AG09309 (cell line): ENCODE results near the gene WDR37.

Experiments
- DNase-seq: peaks from one replicate; pipeline ENCODE4 v3.0.0-alpha.2; 2010; ENCODE audit warnings: low read depth
- H3K4me3 ChIP-seq: 2 replicates; pipeline ENCODE4 v1.5.1; 2011; ENCODE audit warnings: mild to moderate bottlenecking, low read depth, low read length, moderate library complexity; ENCODE audit not compliant: control insufficient read depth
- TF ChIP-seq, protein P1 (sequence below): IDR thresholded peaks from 2 replicates; pipeline ENCODE4 v1.5.1; 2011; ENCODE audit warnings: mild to moderate bottlenecking, low read depth, low read length, inconsistent platforms; ENCODE audit not compliant: insufficient read depth, control insufficient read depth; ENCODE audit errors: missing control alignments

The WDR37 gene

DNA sequence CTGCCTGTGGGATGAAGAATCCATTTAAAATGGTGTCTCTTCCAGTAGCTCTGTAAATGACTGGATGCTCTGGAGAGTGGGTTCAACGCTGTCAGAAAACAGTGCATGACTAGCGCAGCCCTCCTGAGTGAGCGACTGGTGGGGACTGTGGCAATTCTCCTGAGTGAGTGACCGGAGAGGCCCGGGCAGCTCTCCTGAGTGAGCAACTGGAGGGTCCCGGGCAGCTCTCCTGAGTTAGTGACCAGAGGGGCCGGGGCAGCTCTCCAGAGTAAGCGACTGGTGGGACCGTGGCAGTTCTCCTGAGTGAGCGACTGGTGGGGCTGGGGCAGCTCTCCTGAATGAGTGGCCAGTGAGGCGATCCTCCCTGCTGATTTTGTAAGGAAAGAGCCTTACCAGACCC, 85.5 kb downstream of the WDR37 start:
- no peak for DNase-seq
- H3K4me3 ChIP-seq = no peak overlapping the region
- TF ChIP-seq, protein P1, sequence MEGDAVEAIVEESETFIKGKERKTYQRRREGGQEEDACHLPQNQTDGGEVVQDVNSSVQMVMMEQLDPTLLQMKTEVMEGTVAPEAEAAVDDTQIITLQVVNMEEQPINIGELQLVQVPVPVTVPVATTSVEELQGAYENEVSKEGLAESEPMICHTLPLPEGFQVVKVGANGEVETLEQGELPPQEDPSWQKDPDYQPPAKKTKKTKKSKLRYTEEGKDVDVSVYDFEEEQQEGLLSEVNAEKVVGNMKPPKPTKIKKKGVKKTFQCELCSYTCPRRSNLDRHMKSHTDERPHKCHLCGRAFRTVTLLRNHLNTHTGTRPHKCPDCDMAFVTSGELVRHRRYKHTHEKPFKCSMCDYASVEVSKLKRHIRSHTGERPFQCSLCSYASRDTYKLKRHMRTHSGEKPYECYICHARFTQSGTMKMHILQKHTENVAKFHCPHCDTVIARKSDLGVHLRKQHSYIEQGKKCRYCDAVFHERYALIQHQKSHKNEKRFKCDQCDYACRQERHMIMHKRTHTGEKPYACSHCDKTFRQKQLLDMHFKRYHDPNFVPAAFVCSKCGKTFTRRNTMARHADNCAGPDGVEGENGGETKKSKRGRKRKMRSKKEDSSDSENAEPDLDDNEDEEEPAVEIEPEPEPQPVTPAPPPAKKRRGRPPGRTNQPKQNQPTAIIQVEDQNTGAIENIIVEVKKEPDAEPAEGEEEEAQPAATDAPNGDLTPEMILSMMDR = no peak

DNA sequence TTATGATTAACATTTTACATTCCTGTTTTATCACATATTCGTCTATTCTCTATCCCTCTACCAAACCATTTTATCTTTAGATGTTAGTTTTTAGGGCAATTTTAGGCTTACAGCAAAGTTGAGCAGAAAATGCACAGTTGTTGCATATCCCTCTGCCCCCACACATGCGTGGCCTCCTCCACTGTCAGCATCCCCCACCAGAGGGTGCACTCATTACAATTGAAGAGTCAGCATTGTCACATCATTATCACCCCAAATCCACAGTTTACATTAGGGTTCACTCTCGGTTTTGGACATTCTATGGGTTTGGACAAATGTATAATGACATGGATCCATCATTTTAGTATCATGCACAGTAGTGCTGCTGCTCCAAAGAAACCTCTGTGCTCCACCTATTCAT, 86.4 kb downstream of the WDR37 start:
- H3K4me3 ChIP-seq = no peak overlapping the region
- no peak for DNase-seq
- TF ChIP-seq, protein P1 = peak; percentile 17

DNA sequence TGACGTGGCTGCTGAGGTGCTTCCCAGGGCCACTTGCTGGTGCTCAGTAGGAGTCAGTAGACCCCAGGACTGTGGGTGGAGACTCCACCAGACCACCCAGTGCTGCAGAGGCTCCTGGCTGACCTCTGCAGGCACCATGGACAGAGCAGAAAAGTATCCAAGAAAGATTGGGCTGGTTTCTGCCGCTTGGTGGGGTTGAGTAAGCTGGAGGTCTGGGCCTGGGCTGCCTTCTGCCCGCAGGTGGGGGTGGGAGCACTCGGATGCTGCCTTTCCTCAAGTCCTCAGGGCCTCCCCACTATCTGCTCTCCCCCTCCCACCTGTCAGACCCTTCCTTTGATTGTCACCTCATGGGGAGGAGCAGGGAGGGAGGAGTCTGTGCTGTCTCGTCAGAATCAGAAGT, 91.6 kb downstream of the WDR37 start:
- H3K4me3 ChIP-seq = no peak overlapping the region
- TF ChIP-seq, protein P1 = no peak
- DNase-seq = no peak

DNA sequence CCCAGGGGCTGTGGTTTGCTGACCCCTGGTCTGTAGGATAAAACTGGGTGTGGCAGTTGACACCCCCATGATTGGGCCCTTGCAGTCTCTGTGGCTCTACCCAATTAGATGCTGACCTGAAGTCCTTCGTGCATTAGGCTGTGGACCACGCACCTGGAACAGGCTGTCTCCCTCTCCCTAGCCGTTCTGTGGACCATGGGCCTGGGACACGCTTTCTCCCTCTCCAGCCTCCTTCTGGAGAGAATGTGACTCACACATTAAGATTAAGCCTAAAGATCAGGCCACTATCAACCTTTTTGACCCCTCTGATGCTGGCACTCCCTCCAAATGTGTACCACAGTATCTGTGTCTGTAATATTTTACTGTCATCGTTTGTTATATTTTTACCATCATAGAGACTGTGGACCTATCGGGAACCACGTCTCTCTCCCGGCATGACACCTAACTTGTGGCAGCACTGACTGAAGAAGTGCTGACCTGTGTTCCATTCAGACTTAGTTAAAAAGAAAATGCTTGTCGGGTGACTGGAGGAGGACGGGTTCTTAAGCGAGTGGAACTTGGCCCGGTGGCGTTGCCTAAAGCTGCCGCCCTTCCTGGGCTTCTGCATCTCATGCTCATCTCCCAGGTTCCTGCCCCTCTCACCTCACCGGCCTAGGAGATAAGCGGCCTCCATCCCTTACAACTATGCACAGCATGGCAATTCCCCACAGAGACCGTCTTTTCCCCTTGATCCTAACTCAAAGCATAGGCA, 92.8 kb downstream of the WDR37 start:
- no peak for DNase-seq
- TF ChIP-seq, protein P1 = no peak
- H3K4me3 ChIP-seq = no peak overlapping the region

DNA sequence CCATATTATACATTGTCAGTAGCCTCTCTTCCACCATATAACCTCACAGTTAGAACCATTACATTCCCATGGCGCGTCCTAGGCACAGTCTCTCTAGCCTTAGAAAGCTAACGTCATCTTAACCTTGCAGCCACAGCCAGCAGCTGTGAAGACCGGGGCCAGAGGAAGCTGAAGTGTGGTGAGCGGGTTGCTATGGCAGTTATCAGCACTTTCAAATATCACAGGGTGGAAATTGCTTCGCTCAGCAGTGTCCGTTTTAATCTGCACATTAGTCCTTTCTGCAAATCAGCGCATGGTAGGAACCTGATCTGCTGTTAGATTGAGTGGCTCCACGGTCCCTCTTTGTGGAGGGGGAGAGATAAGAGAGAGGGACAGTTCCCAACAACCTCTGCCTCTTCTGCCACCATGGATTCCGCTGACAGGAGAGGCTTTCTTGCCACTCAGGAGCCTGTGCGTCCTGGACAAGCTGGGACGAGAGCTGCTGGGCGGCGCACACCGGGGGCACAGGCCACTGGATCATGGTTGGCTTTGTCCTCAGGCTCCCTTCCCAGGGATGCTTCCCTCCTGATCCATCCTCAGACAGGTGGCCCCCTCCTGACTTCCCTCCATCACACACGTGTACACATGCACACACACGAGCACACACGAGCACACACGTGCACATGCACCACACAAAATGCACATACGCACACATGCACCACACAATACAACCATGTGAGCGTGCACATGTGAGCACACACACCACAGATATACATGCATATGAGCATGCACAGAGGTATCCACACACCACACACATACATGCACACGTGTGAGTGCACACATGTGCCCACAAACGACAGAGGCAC, 93.8 kb downstream of the WDR37 start:
- no peak for DNase-seq
- TF ChIP-seq, protein P1 = no peak
- no peak overlapping the region for H3K4me3 ChIP-seq

DNA sequence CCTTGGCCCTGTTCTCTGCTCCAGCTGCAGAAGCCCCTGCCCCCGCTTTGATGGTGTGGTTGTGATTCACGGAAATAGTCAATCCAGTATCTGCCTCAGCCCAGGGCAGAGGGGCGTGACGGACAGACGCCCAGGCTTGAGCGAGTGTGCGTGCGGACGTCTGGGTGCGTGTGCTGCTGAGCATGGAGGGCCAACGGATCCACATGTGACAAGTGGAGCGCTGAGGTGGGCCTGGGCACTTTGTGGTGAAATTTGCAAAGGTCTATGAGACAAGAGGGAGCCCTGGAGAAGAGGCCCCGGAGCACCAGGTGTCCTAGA, 94.4 kb downstream of the WDR37 start:
- no peak for DNase-seq
- no peak overlapping the region for H3K4me3 ChIP-seq
- TF ChIP-seq, protein P1 = no peak
